GM19324 (cell line): ENCODE results near the gene PJA1.
A peak's percentile ranks its signal among the peaks of the same experiment; 100 is the strongest.

Source experiments
- ATAC-seq: cut with Tn5 transposase; IDR thresholded peaks from one replicate; pipeline ENCODE4 v1.9.1; 2021; ENCODE audit warnings: mild to moderate bottlenecking, moderate library complexity; ENCODE audit not compliant: unreplicated experiment, low FRiP score

The PJA1 gene, protein sequence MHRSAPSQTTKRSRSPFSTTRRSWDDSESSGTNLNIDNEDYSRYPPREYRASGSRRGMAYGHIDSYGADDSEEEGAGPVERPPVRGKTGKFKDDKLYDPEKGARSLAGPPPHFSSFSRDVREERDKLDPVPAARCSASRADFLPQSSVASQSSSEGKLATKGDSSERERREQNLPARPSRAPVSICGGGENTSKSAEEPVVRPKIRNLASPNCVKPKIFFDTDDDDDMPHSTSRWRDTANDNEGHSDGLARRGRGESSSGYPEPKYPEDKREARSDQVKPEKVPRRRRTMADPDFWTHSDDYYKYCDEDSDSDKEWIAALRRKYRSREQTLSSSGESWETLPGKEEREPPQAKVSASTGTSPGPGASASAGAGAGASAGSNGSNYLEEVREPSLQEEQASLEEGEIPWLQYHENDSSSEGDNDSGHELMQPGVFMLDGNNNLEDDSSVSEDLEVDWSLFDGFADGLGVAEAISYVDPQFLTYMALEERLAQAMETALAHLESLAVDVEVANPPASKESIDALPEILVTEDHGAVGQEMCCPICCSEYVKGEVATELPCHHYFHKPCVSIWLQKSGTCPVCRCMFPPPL

GRCh38 chrX:69165087-69165651 is at the start of gene PJA1:
Gene PJA1, minus strand, starts transcription at chrX:69165453. Its CDS starts 2,380 bp downstream, at chrX:69163073.
- ATAC-seq: peak; percentile 88

- no peak for ATAC-seq
Observed at GRCh38 chrX:69214463-69214862, 49.2 kb upstream of the PJA1 start.

DNA sequence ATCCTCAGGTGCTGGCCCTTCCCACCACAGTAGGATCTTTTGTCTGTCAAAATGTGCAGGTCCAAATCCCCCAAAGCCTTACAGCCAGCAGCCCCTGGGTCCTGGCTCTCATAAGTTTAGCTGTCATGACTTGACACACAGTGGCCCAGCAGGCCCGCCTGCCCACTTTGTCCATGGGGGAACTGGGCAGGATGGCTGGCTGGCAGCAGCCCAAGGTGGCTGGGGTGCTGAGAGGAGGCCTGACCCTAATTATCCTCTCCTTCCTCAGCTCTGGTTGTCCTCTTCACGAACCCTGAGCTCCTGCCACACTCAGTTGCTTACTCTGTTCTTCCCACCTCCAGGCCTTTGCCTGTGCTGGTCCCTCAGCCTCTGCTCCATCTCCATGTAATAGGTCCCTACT is 46.4 kb upstream of the PJA1 start:
- ATAC-seq: no peak

DNA sequence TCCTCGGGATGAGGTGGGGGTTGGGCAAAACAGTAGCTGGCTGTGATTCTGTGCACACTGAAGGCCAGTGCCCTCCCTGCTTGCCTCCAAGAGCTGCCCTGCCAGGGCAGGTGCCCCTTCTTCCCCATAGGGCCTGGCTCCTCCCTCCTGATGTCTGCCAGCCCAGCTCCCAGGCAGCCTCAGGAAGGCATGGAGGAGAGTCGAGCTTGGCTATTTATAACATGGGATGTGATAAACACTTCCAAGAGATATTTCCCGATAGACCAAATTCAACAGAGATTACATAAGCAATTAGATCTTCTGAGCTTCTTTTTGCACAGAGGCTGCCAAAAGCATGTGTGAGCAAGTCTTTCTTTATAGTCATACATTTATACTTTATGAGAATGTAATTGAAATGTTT is 45.3 kb upstream of the PJA1 start:
- ATAC-seq: no peak

DNA sequence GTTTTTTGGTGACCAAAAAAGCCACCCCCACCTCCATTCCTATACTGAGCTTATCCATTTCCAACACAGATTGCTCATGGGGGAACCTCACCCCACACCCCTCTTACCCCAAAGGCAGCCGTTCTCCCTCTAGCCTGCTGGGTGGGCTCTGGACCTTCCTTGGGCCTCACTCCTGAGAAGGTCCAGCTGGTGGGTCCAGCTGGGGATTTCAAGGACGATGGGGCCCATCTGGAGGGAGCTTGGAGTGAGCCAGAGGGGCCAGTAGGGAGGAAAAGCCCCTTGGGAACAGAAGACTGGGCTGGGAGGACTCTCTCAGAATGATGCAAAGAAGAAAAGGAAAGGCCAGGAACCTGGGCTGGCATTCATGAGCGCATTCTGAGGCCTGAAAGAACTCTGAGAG is 42.0 kb upstream of the PJA1 start:
- no peak for ATAC-seq

DNA sequence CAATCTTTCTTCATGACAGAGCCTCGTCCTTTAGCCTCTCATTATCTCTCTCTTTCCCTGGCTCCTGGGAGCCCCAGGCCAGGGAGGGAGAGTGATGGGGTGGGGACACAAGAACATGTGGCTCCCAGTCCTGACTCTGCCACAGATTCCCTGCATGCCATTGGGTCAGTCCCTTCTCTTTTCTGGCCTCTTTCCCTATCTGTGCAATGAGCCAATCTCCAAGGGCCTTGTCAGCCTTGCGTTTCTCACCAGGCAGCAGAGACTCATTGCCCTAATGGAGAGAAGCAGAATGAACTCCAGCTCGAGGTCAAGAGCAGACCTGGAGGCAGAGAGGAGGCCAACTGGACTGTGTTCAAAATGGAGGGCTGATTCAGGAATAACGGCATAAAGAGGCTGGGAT is 38.4 kb upstream of the PJA1 start:
- ATAC-seq: no peak

DNA sequence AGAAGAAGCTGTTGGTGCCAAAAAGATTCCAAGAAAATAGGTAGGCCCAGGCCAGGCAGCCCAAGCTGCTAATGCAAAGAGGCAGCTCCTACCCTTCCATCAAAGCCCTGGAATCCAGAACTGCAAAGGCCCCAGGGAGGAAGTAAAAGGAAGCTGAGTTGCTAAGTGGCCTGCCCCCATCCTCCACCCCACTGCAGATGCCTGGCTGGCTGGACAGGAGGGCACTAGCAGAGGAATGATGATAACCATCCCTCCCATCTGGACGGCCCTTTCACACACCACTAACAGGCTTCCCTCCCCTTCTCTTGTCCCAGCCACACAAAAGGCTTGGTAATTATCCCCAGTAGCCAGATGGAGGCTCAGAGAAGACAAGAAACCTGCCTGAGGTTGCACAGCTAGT is 32.4 kb upstream of the PJA1 start:
- no peak for ATAC-seq

- ATAC-seq: no peak
Observed at GRCh38 chrX:69196666-69197065, 31.4 kb upstream of the PJA1 start.

DNA sequence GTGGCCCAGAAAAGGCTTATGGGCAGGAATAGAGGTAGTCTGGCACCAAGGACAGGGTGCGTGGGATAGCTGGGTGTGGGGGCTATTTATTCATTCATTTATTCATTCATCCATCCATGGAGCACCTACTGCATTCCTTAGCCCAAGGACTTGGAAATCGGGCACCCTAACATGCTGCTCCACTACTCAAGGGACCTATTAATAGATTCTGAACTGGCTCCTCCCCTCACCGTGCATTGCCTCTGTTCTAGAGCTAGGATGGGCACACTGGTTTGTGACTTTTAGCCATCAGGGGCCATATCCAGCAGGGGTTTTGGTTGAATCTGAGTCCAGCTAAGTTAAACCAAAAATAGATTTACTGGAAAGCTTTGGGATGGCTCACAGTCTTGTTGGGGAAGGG is 30.6 kb upstream of the PJA1 start:
- no peak for ATAC-seq

GRCh38 chrX:69195192-69195591 is 29.9 kb upstream of the PJA1 start:
- ATAC-seq: no peak

GRCh38 chrX:69192603-69193002 is 27.4 kb upstream of the PJA1 start:
- no peak for ATAC-seq

GRCh38 chrX:69189576-69190371 is 24.5 kb upstream of the PJA1 start:
- ATAC-seq: no peak

GRCh38 chrX:69186651-69187050 is 21.4 kb upstream of the PJA1 start:
- ATAC-seq: no peak

- no peak for ATAC-seq
Observed at GRCh38 chrX:69185886-69186285, 20.6 kb upstream of the PJA1 start.

DNA sequence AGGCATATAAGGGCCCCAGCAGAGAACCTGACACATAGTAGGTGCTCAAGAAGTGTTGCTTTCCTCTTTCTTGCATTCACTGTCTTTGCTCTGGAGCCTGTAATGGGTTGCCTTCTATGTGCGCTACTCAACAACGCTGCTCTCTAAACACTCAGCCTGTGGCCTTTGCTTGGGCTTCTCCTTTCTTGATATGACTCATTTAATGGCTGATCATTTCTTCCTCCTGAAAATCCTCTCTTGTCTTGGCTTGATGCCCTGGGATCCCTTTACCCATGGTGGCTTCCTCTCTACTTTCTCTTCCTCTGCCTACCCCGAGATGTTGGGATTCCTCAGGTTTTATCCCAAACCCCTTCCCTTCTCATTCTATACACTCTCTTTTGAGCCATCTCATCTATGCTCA is 19.9 kb upstream of the PJA1 start:
- ATAC-seq: no peak

GRCh38 chrX:69182818-69183380 is 17.6 kb upstream of the PJA1 start:
- ATAC-seq: no peak

DNA sequence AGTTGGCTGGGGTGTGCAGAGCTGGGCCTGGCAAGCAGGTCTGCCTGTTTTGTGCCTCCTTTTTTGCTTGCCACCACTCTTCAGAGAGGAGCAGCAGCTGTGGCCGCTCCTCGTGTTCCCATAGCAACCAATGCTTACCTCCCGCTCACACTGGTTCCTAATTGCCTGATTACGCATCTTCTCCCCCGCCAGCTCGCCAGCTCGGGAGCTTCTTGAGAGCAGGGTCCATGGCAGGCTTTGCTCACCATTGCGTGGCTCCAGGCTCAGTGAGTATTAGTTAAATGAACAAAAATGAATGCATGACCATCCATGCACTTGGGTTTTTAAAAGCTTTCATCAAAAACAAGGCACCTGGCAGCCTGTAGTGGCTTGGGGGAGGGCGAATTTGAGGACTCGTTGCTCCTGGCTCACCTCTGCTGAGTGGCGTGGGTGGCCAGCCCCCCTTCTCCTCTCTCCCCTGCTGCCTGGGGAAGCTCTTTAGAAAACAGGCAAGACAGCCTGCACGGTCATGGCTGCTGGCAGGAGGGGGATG is 14.2 kb upstream of the PJA1 start:
- ATAC-seq: no peak

DNA sequence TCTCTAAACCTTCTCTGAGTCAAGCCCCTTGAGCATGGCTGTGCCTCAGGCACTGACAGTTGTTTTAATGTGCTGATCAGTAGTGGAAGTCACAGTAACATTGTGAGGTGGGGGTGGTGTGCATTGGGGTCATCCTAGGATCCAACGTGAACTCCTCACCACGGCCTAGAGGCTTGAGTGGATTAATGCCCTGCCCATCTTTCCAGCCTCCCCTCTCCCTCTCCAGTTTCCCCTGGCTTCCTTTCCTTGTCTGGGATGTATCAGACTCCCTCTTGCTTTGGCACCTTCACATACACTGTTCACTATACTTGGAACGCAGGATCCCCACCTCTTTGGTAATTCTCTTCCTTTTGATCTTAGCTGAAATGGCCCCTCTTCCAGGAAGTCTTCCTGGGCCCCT is 13.3 kb upstream of the PJA1 start:
- ATAC-seq: no peak

DNA sequence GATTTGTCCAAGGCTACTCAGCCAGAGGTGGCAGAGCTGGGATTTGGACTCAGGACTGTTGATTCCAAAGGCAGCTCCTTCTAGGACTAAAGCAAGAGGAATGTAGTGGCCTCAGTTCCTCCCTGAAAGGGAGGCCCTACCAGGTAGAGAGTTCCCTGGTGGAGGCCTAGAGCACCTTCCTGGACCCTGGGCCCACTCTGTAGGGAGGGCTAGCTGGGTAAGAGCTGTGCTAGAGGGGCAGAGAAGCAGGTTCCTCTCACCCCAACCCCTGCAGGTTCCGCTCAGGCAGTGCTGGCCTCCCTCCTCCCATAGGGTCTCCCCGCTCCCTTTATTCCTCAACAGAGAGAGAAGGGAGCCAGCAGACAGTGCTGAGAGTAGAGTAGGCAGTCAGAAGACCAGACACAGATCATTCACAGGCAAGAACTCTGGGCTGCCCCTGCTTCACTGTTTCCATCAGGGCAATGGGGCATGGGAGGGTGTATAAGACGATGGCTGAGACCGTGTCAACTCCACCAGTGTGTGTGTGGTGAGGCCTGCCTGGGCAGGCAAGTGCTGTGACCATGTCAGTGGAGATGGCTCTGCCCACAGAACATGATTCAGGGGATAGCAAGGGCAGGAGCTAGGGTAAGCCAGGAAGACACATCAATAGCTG is 12.4 kb upstream of the PJA1 start:
- no peak for ATAC-seq

GRCh38 chrX:69176053-69176452 is 10.8 kb upstream of the PJA1 start:
- ATAC-seq: no peak
